Muscle of arm (tissue), 14 donors: ENCODE measurements around the gene RBM10. TPM values are rescaled to one million over a fixed set of nuclear protein-coding genes. Genes with fewer than 3 reads are reported as not detected.
"Not testable (repeated sequence)": the region's sequence is repeated elsewhere in the genome, so short reads cannot be mapped to it uniquely, and the experiment has no call there.

Experiments used
- DNase-seq: peaks from one replicate; pipeline ENCODE4 v3.0.0-alpha.2; 2013
- long read RNA-seq, 11 donors: transcript quantifications; one replicate each; lab custom pipeline, GENCODE V29; 2026
- polyA plus RNA-seq, 12 donors: library from polyadenylated mRNA; unstranded; fragments of 120-200 nt; gene quantifications; one replicate each; pipeline ENCODE4 v1.2.1, GENCODE V29; 2013; ENCODE audit not compliant: insufficient read length in 12 of 12

The RBM10 gene
- 10 to 100 TPM in 11 of 12 donors, not detected in 1; 28.7 to 55.3 (median 33.6) TPM for polyA plus RNA-seq
- long read RNA-seq, donor 1, partial matches to known transcripts: 12 of 15 reads
- long read RNA-seq, donor 1, other reads (novel, unspliced or antisense): 0 of 15 reads
- long read RNA-seq, donor 2: 0 reads
- long read RNA-seq, donor 3, partial matches to known transcripts: 0 of 1 reads
- long read RNA-seq, donor 3, other reads (novel, unspliced or antisense): 0 of 1 reads
- long read RNA-seq, donor 4: 0 reads
- long read RNA-seq, donor 5, partial matches to known transcripts: 0 of 2 reads
- long read RNA-seq, donor 5, other reads (novel, unspliced or antisense): 0 of 2 reads
- long read RNA-seq, donor 6: 0 reads
- long read RNA-seq, donor 7: 0 reads
- long read RNA-seq, donor 8, partial matches to known transcripts: 0 of 3 reads
- long read RNA-seq, donor 8, other reads (novel, unspliced or antisense): 0 of 3 reads
- long read RNA-seq, donor 9: 0 reads
- long read RNA-seq, donor 10, partial matches to known transcripts: 5 of 6 reads
- long read RNA-seq, donor 10, other reads (novel, unspliced or antisense): 0 of 6 reads
- long read RNA-seq, donor 11, partial matches to known transcripts: 7 of 9 reads
- long read RNA-seq, donor 11, other reads (novel, unspliced or antisense): 0 of 9 reads

- peak; percentile 91 for DNase-seq
These were observed at the start of gene RBM10, which contains the start of gene NDUFB11 for GRCh38 chrX:47144626-47145394. RBM10 (plus strand) TSS chrX:47145221; CDS start chrX:47147482, 2,261 bp downstream. NDUFB11 (minus strand) TSS chrX:47144702; CDS start chrX:47144679, 23 bp downstream.

- DNase-seq: no peak
These were observed 48.0 kb upstream of the RBM10 start for GRCh38 chrX:47097018-47097417.

- DNase-seq: no peak
These were observed 46.5 kb upstream of the RBM10 start for GRCh38 chrX:47098338-47099094.

GRCh38 chrX:47101206-47101605 lies 43.8 kb upstream of the RBM10 start:
- no peak for DNase-seq

- DNase-seq: not testable (repeated sequence)
These were observed 33.9 kb upstream of the RBM10 start for GRCh38 chrX:47110936-47111615.

GRCh38 chrX:47112316-47112954 lies 32.6 kb upstream of the RBM10 start:
- DNase-seq: no peak

GRCh38 chrX:47116551-47117110 lies 28.4 kb upstream of the RBM10 start:
- not testable (repeated sequence) for DNase-seq

- not testable (repeated sequence) for DNase-seq
These were observed 20.6 kb upstream of the RBM10 start for GRCh38 chrX:47124466-47124865.

GRCh38 chrX:47129157-47129898 lies 15.7 kb upstream of the RBM10 start:
- peak; percentile 96 for DNase-seq

- peak; percentile 16 for DNase-seq
These were observed 15.1 kb upstream of the RBM10 start for GRCh38 chrX:47129899-47130358.

GRCh38 chrX:47133493-47133892 lies 11.5 kb upstream of the RBM10 start:
- DNase-seq: no peak

GRCh38 chrX:47135650-47136049 lies 9.4 kb upstream of the RBM10 start:
- DNase-seq: not testable (repeated sequence)

GRCh38 chrX:47138171-47138570 lies 6.8 kb upstream of the RBM10 start:
- DNase-seq: no peak

GRCh38 chrX:47143894-47144625 lies 961 bp upstream of the RBM10 start:
- no peak for DNase-seq

- DNase-seq: no peak
These were observed 537 bp downstream of the RBM10 start for GRCh38 chrX:47145395-47146120.

- no peak for DNase-seq
These were observed 1.3 kb downstream of the RBM10 start for GRCh38 chrX:47146121-47146935.
